Activated T-helper 2 cell treated with anti-CD3 and anti-CD28 coated beads, Interferon-gamma antibody, Interleukin-2, Interleukin-4, amounts not matched to agents 10 μg/mL and 5 μg/mL and 100 μg/mL, durations not matched to agents 14 hours and 24 hours and 36 hours (primary cell): ENCODE results near the gene NHLRC2. TPM values are rescaled to one million over a fixed set of nuclear protein-coding genes. Genes with fewer than 3 reads are reported as not detected.

Experiments
- DNase-seq: peaks from one replicate; pipeline ENCODE4 v3.0.0; 2021; ENCODE audit warnings: low spot score
- H3K27ac Mint-ChIP-seq: one replicate; pipeline ENCODE4 v1.8.0; 2021; ENCODE audit warnings: mixed read lengths
- H3K27me3 Mint-ChIP-seq: one replicate; pipeline ENCODE4 v1.8.0; 2021; ENCODE audit warnings: low read depth, mixed read lengths
- H3K36me3 Mint-ChIP-seq: one replicate; pipeline ENCODE4 v1.8.0; 2021; ENCODE audit warnings: low read depth, mixed read lengths
- H3K4me1 Mint-ChIP-seq: one replicate; pipeline ENCODE4 v1.8.0; 2021; ENCODE audit warnings: low read depth, mixed read lengths
- H3K4me3 Mint-ChIP-seq: one replicate; pipeline ENCODE4 v1.8.0; 2021; ENCODE audit warnings: low read depth, mild to moderate bottlenecking, moderate library complexity, mixed read lengths
- H3K9me3 Mint-ChIP-seq: one replicate; pipeline ENCODE4 v1.8.0; 2021; ENCODE audit warnings: mixed read lengths
- intact Hi-C: fragments of 100-400 bp; cut with micrococcal nuclease; formaldehyde crosslinking; loops from one replicate; pipeline ENCODE4 v1.15.1; 2023
- total RNA-seq: library from RNA; stranded (reverse); gene quantifications from 2 replicates; pipeline ENCODE4 v1.2.3, GENCODE V29; 2022

NHLRC2 gene
- total RNA-seq, 1 donor from 2014 or later: 26.0 TPM

GRCh38 chr10:113920875-113921274, 66.4 kb downstream of the NHLRC2 start:
- intact Hi-C loops: no loop called here
- no peak overlapping the region for H3K4me3 Mint-ChIP-seq
- H3K27me3 Mint-ChIP-seq: peaks cover 28% of the 10 kb centered on the region
- peaks cover 3% of the 10 kb centered on the region for H3K4me1 Mint-ChIP-seq
- DNase-seq: no peak
- H3K27ac Mint-ChIP-seq: no peak overlapping the region
- H3K36me3 Mint-ChIP-seq: peaks cover 6% of the 10 kb centered on the region
- peaks cover 7% of the 10 kb centered on the region for H3K9me3 Mint-ChIP-seq

- Mint-ChIP-seq H3K27ac (no peak overlapping the region), H3K36me3 (peaks cover 6% of the 10 kb centered on the region), H3K4me3 (no peak overlapping the region), H3K9me3 (peaks cover 7% of the 10 kb centered on the region), H3K27me3 (peaks cover 31% of the 10 kb centered on the region), H3K4me1 (no peaks in the 10 kb centered on the region)
- DNase-seq: no peak
- intact Hi-C loops: no loop called here
These were observed 67.3 kb downstream of the NHLRC2 start for GRCh38 chr10:113921561-113922370.

- Mint-ChIP-seq H3K9me3 (peaks cover 7% of the 10 kb centered on the region), H3K4me1 (no peaks in the 10 kb centered on the region), H3K4me3 (no peak overlapping the region), H3K27ac (no peak overlapping the region), H3K27me3 (peaks cover 36% of the 10 kb centered on the region), H3K36me3 (no peaks in the 10 kb centered on the region)
- intact Hi-C loops: no loop called here
- no peak for DNase-seq
These were observed 68.5 kb downstream of the NHLRC2 start for GRCh38 chr10:113922787-113923570.

DNA sequence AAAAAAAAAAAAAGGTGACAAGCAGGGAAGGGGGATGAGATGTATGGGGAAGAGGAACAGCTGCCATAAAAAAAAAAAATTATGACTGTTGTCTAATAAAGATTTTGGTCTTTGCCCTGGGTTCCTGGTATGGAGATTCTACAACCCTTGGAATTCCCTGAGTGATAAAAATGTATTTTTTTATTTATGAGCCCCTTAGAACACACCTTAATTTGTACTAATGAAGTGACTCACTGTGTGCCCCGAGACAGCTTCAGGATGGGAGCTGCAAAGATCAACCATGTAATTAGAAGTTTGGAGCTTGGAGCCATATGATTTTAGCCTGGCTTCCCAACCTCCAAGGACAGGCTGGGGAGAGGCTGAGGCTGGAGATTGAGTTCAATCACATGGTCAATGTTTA, 69.7 kb downstream of the NHLRC2 start:
- H3K4me1 Mint-ChIP-seq: no peaks in the 10 kb centered on the region
- peaks cover 43% of the 10 kb centered on the region for H3K27me3 Mint-ChIP-seq
- no peak overlapping the region for H3K4me3 Mint-ChIP-seq
- H3K9me3 Mint-ChIP-seq: peaks cover 7% of the 10 kb centered on the region
- no peak for DNase-seq
- H3K27ac Mint-ChIP-seq: no peak overlapping the region
- intact Hi-C loops: no loop called here
- no peaks in the 10 kb centered on the region for H3K36me3 Mint-ChIP-seq

- peaks cover 7% of the 10 kb centered on the region for H3K9me3 Mint-ChIP-seq
- intact Hi-C loops: no loop called here
- DNase-seq: no peak
- H3K27me3 Mint-ChIP-seq: peaks cover 46% of the 10 kb centered on the region
- H3K4me3 Mint-ChIP-seq: no peak overlapping the region
- no peaks in the 10 kb centered on the region for H3K36me3 Mint-ChIP-seq
- no peak overlapping the region for H3K27ac Mint-ChIP-seq
- H3K4me1 Mint-ChIP-seq: no peaks in the 10 kb centered on the region
These were observed 70.2 kb downstream of the NHLRC2 start for GRCh38 chr10:113924664-113925063.

DNA sequence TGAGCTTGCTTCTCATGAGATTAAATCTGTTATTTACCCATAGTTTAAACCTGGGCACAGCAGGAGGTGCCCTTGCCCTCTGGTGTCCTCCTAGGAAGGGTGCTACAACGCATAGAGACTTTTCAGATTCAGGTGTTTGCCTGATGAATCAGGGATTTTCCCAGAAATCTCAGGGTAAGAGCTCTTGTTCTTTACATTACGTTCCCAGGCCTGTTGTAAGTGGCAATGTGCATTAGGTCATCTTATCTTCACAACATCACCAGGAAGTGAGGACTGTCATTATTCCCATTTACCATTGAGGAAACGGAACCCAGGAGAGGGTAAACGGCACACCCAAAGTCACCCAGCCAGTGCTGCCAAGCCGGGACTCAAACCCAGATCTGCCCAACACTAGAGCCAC, 73.0 kb downstream of the NHLRC2 start:
- Mint-ChIP-seq H3K4me1 (no peaks in the 10 kb centered on the region), H3K27ac (no peak overlapping the region), H3K27me3 (peaks cover 48% of the 10 kb centered on the region), H3K36me3 (no peaks in the 10 kb centered on the region), H3K4me3 (no peak overlapping the region), H3K9me3 (peaks cover 7% of the 10 kb centered on the region)
- no peak for DNase-seq
- intact Hi-C loops: no loop called here

DNA sequence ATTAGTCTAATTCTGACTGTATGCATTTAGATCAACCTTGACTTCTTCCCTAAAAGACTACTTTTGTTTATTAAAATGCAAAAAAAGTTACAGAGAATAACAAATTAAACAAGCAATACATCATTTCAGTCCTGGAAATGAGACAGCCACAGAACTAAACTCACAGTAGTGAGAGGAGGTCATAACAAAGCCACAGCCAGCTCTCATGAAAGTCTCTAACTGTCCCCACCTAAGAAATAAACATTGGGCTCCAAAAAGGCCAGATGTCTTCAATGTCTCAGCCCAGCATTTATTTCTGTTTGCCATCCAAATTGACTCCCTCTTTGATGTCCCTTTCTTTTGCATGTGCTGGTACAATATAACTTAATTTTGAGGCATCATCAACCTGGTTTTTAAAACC, 74.4 kb downstream of the NHLRC2 start:
- no peak for DNase-seq
- Mint-ChIP-seq H3K4me3 (no peak overlapping the region), H3K4me1 (no peaks in the 10 kb centered on the region), H3K9me3 (peaks cover 7% of the 10 kb centered on the region), H3K36me3 (no peaks in the 10 kb centered on the region), H3K27ac (no peak overlapping the region), H3K27me3 (peaks cover 45% of the 10 kb centered on the region)
- intact Hi-C loops: no loop called here

DNA sequence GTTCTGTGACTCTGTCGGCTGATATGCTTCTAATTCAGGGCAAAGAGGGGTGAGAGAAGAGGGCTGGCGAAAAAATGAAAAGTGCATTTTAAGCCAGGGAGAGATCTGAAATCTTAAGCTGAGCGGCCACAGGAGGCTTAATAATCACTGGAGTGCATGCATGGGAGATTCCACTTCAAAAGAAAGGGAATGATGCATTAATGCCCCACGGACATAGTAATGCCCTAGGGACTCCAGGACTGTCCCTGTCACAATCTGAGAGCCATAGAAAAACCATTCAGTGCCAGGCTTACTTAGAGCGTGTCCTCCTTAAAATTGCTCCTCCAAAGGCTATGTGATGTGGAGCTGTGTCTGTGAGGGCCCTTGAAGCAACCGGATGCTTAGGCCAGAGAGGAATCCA, 75.1 kb downstream of the NHLRC2 start:
- peaks cover 7% of the 10 kb centered on the region for H3K9me3 Mint-ChIP-seq
- H3K36me3 Mint-ChIP-seq: no peaks in the 10 kb centered on the region
- intact Hi-C loops: no loop called here

GRCh38 chr10:113930482-113931057, 76.1 kb downstream of the NHLRC2 start:
- intact Hi-C loops: no loop called here

More for the DNA sequence above, 75.1 kb downstream of the NHLRC2 start:
- Mint-ChIP-seq H3K4me3 (no peak overlapping the region), H3K27ac (no peak overlapping the region), H3K4me1 (no peaks in the 10 kb centered on the region), H3K27me3 (peaks cover 41% of the 10 kb centered on the region)
- DNase-seq: no peak

DNA sequence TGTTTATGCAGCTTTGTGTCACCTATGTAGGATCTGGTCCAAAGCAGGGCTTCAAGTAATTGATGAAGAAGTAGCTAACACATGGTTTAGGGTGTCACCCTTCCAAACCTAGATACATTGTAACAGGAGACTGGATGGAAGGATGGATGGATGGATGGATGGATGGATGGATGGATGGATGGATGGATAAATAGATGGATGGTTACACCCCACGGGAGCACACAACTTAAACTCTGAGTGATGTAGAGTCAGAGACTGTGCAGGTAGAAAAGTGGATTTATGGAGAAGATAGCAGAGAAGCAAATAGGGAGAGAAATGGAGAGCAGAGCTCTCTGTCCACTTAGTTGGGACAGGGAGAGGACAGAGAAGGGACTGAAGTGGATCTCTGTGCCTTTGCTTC, 78.4 kb downstream of the NHLRC2 start:
- no peak for DNase-seq
- peaks cover 36% of the 10 kb centered on the region for H3K27me3 Mint-ChIP-seq
- H3K4me1 Mint-ChIP-seq: no peaks in the 10 kb centered on the region
- no peaks in the 10 kb centered on the region for H3K36me3 Mint-ChIP-seq
- intact Hi-C loops: no loop called here
- H3K9me3 Mint-ChIP-seq: no peaks in the 10 kb centered on the region
- no peak overlapping the region for H3K27ac Mint-ChIP-seq
- no peak overlapping the region for H3K4me3 Mint-ChIP-seq

More at GRCh38 chr10:113930482-113931057, 76.1 kb downstream of the NHLRC2 start:
- no peak for DNase-seq
- Mint-ChIP-seq H3K27me3 (peaks cover 35% of the 10 kb centered on the region), H3K4me1 (no peaks in the 10 kb centered on the region), H3K36me3 (no peaks in the 10 kb centered on the region), H3K4me3 (no peak overlapping the region), H3K27ac (no peak overlapping the region), H3K9me3 (no peaks in the 10 kb centered on the region)

DNA sequence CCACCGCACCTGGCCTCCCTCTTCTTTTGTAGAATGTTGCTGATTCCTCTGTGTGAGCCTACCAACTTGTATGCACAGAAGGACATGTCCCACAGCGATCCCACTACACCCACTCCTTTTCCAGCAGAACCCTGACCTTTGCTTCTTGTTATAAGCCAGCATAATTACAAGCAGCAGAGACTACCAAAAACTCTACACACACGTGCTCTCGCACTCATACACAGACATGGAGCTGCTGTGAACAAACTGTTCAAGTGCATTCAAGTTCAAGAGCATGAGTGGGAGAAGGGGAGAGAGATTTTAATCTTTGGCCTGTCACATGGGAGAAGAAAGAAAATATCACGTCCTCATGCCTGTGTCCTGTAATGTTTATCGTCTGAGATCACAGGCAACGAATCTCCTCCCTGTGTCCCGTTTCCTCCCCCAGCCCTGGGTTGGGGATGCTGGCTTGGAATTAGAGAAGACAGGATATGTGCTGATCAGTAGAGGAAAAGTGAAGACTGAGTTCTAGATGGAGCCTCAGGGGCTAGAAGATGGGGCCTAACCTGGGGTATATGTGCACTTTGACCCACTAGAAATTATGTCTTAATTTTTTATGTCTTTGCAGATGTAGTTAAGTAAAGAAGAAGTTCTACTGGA, 79.6 kb downstream of the NHLRC2 start:
- Mint-ChIP-seq H3K4me1 (no peaks in the 10 kb centered on the region), H3K9me3 (no peaks in the 10 kb centered on the region), H3K27me3 (peaks cover 42% of the 10 kb centered on the region), H3K4me3 (no peak overlapping the region), H3K27ac (no peak overlapping the region), H3K36me3 (no peaks in the 10 kb centered on the region)
- intact Hi-C loops: no loop called here
- no peak for DNase-seq

- peaks cover 52% of the 10 kb centered on the region for H3K27me3 Mint-ChIP-seq
- intact Hi-C loops: no loop called here
- no peak overlapping the region for H3K27ac Mint-ChIP-seq
- no peaks in the 10 kb centered on the region for H3K9me3 Mint-ChIP-seq
- no peaks in the 10 kb centered on the region for H3K4me1 Mint-ChIP-seq
- DNase-seq: no peak
- H3K4me3 Mint-ChIP-seq: no peak overlapping the region
- H3K36me3 Mint-ChIP-seq: no peaks in the 10 kb centered on the region
These were observed 82.8 kb downstream of the NHLRC2 start for GRCh38 chr10:113937258-113937657.
